Stimulated activated naive CD8-positive, alpha-beta T cell treated with anti-CD3 and anti-CD28 coated beads, Interleukin-15, amount 100 ng/mL, for 72 hours (primary cell): ENCODE measurements around the gene LCP1.

ENCODE experiments used
- ATAC-seq: fragments of 150-1000 bp; cut with Tn5 transposase; 2 replicates; pipeline ENCODE4 v1.10.0; 2021; ENCODE audit warnings: mild to moderate bottlenecking, moderate library complexity
- DNase-seq, 2 donors: peaks; one replicate each; pipeline ENCODE4 v3.0.0; 2021 to 2022
- H3K27ac Mint-ChIP-seq, 2 donors: one replicate each; pipeline ENCODE4 v1.8.0; 2022; ENCODE audit warnings: mild to moderate bottlenecking in 2 of 2, mixed read lengths in 2 of 2, moderate library complexity in 2 of 2
- H3K27me3 Mint-ChIP-seq: one replicate; pipeline ENCODE4 v1.8.0; 2022; ENCODE audit warnings: mixed read lengths
- H3K4me1 Mint-ChIP-seq: one replicate; pipeline ENCODE4 v1.8.0; 2022; ENCODE audit warnings: mild to moderate bottlenecking, mixed read lengths
- H3K4me3 Mint-ChIP-seq, 2 donors: one replicate each; pipeline ENCODE4 v1.8.0; 2022; ENCODE audit warnings: mild to moderate bottlenecking in 2 of 2, mixed read lengths in 2 of 2, moderate library complexity in 1 of 2
- H3K9me3 Mint-ChIP-seq, 2 donors: one replicate each; pipeline ENCODE4 v1.8.0; 2022; ENCODE audit warnings: mixed read lengths in 2 of 2

Gene LCP1

GRCh38 chr13:46114613-46115012 lies 67.4 kb downstream of the LCP1 start:
- Mint-ChIP-seq H3K27me3 (peaks cover 19% of the 10 kb centered on the region), H3K27ac (no peak overlapping the region), H3K4me3 (no peak overlapping the region), H3K9me3 (no peaks in the 10 kb centered on the region), H3K4me1 (peaks cover 3% of the 10 kb centered on the region)
- DNase-seq (no peak), ATAC-seq (no peak)

DNA sequence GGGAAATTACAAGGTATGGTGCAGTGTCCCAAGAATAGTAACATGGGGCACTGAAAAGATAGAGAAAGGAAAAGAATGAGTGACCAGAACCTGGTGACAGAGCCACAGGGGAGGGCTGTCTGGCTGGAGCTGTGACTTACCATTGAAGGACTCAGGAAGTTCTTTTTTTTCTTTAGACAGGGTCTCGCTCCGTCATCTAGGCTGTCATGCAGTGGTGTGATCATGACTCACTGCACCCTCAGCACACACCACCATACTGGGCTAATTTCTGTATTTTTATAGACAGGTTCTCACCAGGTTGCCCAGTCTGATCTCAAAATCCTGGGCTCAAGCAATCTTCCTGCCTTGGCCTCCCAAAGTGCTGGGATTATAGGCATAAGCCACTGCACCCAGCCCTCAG lies 68.4 kb downstream of the LCP1 start:
- Mint-ChIP-seq H3K4me3 (no peak overlapping the region), H3K4me1 (no peaks in the 10 kb centered on the region), H3K27me3 (peaks cover 25% of the 10 kb centered on the region), H3K27ac (no peak overlapping the region), H3K9me3 (no peaks in the 10 kb centered on the region)
- DNase-seq (no peak), ATAC-seq (no peak)

- Mint-ChIP-seq H3K9me3 (no peaks in the 10 kb centered on the region), H3K27ac (no peak overlapping the region), H3K27me3 (peaks cover 33% of the 10 kb centered on the region), H3K4me3 (no peak overlapping the region), H3K4me1 (peaks cover 11% of the 10 kb centered on the region)
- no peak for ATAC-seq
- DNase-seq: no peak
Measured at GRCh38 chr13:46111151-46111550, 70.8 kb downstream of the LCP1 start.

- no peak for ATAC-seq
- no peak for DNase-seq
- H3K27ac Mint-ChIP-seq: peak overlapping the region in 1 of 2 donors; percentile 20
- peaks cover 33% of the 10 kb centered on the region for H3K27me3 Mint-ChIP-seq
- no peak overlapping the region for H3K4me3 Mint-ChIP-seq
- H3K9me3 Mint-ChIP-seq: no peaks in the 10 kb centered on the region
- H3K4me1 Mint-ChIP-seq: peaks cover 11% of the 10 kb centered on the region
Measured at GRCh38 chr13:46109451-46109850, 72.5 kb downstream of the LCP1 start.

DNA sequence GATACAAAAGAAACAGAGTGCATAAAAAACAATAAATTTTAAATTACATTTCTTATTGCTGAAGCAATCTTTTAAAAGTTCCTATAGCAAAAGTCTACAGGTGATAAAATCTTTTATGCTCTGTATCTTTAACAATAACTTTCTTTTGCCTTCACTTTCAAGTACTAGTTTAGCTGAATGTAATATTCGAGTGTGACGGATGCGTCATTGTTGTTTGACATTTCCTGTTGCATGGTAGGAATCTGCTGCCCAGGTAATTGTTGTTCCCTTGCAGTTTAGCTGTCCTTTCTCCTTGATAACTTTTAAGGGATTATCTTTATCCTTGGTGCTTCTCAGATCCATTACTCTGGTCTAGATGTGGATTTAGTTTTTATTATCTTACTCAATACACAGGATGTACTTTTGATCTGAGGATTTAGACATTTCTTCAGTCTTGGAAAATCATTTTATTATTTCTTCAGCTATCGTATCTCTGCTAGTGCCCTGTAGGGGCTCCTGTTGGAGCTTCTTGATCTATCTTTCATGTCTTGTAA lies 75.1 kb downstream of the LCP1 start:
- peak overlapping the region; percentile 23 to 33 for H3K4me3 Mint-ChIP-seq
- peaks cover 11% of the 10 kb centered on the region for H3K4me1 Mint-ChIP-seq
- ATAC-seq (no peak), DNase-seq (no peak)
- H3K27ac Mint-ChIP-seq: peak overlapping the region in 1 of 2 donors; percentile 36
- peaks cover 22% of the 10 kb centered on the region for H3K27me3 Mint-ChIP-seq
- no peaks in the 10 kb centered on the region for H3K9me3 Mint-ChIP-seq

- no peak within 1 kb of the TSS for H3K4me3 Mint-ChIP-seq
- peaks cover 11% of the 10 kb centered on the region for H3K4me1 Mint-ChIP-seq
- no peak for ATAC-seq
- DNase-seq: no peak
- H3K9me3 Mint-ChIP-seq: no peaks in the 10 kb centered on the region
- H3K27me3 Mint-ChIP-seq: peaks cover 16% of the 10 kb centered on the region
- H3K27ac Mint-ChIP-seq: no peak within 1 kb of the TSS
Measured at GRCh38 chr13:46104868-46105267, 77.1 kb downstream of the LCP1 start, which contains the start of gene CPB2. CPB2 (minus strand) TSS chr13:46105033; CDS start chr13:46105009, 24 bp downstream.

DNA sequence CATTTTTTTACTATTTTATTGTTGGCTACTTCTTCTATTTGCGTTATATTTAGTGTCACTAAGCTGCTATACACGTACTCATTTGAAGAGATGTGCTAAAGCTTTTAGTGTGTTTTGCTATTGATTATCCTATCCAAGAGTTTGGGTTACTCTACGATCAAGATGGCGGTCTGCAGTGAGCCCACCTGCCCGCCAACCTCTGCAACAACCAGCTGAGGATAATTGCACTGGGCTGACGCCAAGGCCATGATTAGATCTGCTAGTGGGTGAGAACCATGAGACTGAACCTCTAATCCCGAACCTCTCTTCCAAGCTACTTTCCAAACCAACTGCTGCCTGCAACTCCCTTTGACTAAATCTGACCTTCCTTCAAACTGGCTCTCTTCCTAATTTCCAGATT lies 78.9 kb downstream of the LCP1 start:
- no peak overlapping the region for H3K27ac Mint-ChIP-seq
- no peak for DNase-seq
- no peak overlapping the region for H3K4me3 Mint-ChIP-seq
- H3K4me1 Mint-ChIP-seq: peaks cover 11% of the 10 kb centered on the region
- H3K9me3 Mint-ChIP-seq: no peaks in the 10 kb centered on the region
- no peak for ATAC-seq
- H3K27me3 Mint-ChIP-seq: peaks cover 7% of the 10 kb centered on the region

DNA sequence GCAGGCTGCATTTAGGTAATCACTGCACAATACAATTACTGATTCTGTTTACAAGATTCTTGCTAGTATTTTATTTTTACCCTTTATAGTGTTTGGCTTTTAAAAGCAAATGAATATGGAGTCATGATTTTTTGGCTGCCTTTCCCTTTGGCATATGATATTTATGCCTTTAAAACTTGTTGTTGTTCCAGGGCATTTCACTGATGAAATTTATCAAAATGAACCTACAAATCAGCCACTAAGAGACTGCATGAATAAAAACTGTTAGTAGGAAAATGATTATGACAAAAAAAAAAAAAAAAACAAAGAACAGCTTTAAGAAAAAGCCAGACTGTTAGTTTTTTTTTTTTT lies 79.7 kb downstream of the LCP1 start:
- DNase-seq (no peak), ATAC-seq (no peak)
- H3K9me3 Mint-ChIP-seq: no peaks in the 10 kb centered on the region
- no peak overlapping the region for H3K27ac Mint-ChIP-seq
- no peaks in the 10 kb centered on the region for H3K27me3 Mint-ChIP-seq
- no peak overlapping the region for H3K4me3 Mint-ChIP-seq
- peaks cover 4% of the 10 kb centered on the region for H3K4me1 Mint-ChIP-seq

DNA sequence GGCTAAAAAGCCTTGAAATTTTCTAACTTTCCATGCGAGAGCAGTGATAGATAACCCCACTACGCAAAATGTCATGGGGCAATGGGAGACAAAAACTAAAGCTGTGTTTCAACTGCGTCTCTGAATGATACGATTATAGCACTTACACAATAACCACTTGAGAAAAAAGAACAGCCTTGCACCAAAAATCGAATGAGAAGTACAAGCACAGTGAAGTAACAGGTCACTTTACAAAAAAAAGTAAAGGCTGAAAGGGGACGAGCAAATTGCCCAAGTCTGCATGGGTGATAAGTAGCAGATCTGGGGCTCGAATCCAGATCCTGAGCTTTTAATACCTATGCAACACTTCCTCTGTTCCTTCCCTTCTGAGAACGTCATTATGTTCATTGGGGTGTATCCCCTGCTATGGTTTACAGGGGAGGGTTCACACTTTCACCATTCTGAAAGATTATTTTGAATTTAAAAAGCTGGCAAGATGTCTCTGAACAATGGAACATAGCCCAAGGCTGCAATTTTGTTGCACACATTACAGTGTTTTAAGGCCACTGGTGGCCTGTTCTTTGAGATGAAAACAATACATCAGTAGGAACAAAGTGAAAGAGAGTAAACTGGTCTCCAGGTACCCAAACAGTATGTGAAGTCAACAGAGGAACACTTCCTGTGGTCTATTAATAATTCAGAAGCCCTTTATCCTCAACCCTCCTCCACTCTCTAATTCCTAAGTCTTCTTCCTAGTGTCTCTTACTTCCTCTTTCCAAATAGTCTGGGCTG lies 80.3 kb downstream of the LCP1 start:
- Mint-ChIP-seq H3K9me3 (no peaks in the 10 kb centered on the region), H3K4me3 (no peak overlapping the region), H3K27me3 (no peaks in the 10 kb centered on the region), H3K27ac (no peak overlapping the region), H3K4me1 (no peaks in the 10 kb centered on the region)
- no peak for DNase-seq
- no peak for ATAC-seq

DNA sequence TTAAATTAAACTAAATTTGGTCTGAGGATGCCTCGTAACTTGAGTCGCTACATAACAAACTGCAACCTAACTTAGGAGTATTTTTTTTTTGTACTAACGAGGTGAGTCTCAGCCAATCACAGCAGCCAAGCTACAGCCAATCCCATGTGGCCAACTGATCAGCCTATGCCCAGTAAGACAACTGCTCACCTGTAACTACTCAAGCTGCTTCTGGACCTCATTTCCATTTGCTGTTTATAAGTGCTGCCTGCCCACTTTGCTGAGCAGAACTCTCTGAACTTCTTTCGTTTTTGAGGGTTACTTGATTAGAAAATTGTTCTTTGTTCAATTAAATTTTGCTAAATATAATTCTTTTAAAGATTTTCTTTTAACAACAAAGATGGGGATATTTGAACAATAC lies 81.0 kb downstream of the LCP1 start:
- Mint-ChIP-seq H3K4me1 (no peaks in the 10 kb centered on the region), H3K4me3 (no peak overlapping the region), H3K27ac (no peak overlapping the region), H3K9me3 (no peaks in the 10 kb centered on the region), H3K27me3 (no peaks in the 10 kb centered on the region)
- no peak for ATAC-seq
- DNase-seq: no peak

DNA sequence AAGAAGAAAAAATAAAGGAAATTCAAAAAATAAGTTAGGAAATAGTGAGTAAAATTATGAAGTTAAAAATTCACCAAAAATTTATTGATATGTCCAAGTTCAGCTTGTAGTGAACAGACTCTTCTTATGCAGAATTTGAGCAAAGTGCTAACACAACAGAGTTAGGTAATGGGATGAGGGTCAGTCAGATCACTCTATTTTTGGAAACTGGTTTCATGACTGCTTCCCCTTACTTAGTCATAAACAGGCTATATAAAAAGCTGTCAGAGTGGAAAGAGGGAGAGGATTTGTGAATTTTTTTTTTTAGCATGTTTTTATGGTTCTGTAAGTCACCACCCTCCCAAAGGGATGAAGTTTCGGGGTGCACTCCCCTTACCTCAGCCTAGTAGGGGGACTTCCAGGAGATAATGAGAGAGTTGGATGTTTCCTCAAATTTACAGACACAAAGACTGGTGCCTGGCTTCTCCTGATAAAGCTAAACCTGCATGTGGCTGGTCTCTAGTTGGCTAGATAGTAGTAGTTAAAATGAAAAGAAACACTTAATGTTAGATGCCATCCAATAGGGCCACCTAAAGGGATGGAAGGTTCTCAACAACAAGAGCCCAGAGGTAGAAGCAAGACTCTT lies 81.7 kb downstream of the LCP1 start:
- no peaks in the 10 kb centered on the region for H3K9me3 Mint-ChIP-seq
- DNase-seq (no peak), ATAC-seq (no peak)
- H3K27me3 Mint-ChIP-seq: no peaks in the 10 kb centered on the region
- no peak overlapping the region for H3K4me3 Mint-ChIP-seq
- H3K27ac Mint-ChIP-seq: no peak overlapping the region
- H3K4me1 Mint-ChIP-seq: no peaks in the 10 kb centered on the region

GRCh38 chr13:46097663-46098062 lies 84.3 kb downstream of the LCP1 start:
- H3K4me3 Mint-ChIP-seq: no peak overlapping the region
- no peaks in the 10 kb centered on the region for H3K27me3 Mint-ChIP-seq
- no peaks in the 10 kb centered on the region for H3K4me1 Mint-ChIP-seq
- no peak for DNase-seq
- no peak for ATAC-seq
- no peak overlapping the region for H3K27ac Mint-ChIP-seq
- no peaks in the 10 kb centered on the region for H3K9me3 Mint-ChIP-seq

DNA sequence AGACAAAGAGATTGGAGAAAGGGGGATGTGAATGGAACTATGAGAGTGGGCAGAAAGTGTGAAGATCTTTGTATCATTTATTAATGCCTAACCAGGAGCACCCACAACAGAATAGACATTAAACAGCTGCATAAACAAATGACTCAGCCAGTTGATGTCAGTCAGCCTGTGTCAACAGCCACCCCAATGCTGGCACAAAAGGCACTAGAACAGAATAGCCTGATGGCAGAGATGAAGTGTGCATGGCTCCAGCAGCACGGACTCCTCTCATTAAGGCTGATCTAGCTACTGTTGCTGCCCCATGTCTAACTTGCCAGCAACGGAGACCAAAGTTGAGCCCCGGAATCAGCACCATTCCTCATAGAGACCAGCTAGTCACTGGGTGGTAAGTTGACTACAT lies 85.0 kb downstream of the LCP1 start:
- H3K4me3 Mint-ChIP-seq: no peak overlapping the region
- H3K9me3 Mint-ChIP-seq: no peaks in the 10 kb centered on the region
- DNase-seq: no peak
- ATAC-seq: no peak
- no peaks in the 10 kb centered on the region for H3K4me1 Mint-ChIP-seq
- peak overlapping the region in 1 of 2 donors; percentile 11 for H3K27ac Mint-ChIP-seq
- no peaks in the 10 kb centered on the region for H3K27me3 Mint-ChIP-seq

DNA sequence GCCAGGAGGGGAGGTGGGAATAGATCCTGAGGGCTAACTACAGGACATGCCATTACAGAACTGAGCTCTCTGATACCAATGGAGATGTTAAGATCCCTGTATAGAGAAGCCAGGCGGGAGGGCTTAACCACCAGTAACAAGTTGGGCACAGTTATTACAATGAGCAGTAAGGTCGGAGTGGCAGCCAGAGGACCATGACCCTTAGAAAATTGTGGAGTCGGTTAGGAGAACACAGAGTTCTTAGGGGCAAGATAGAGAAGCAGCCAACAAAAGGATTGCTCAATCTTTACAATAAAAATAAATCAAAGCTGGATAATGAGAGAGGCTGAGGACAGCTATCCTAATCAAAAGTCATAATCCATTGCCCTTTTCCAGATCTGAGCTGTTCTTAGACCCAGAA lies 87.5 kb downstream of the LCP1 start:
- Mint-ChIP-seq H3K4me3 (no peak overlapping the region), H3K4me1 (no peaks in the 10 kb centered on the region), H3K9me3 (no peaks in the 10 kb centered on the region), H3K27me3 (no peaks in the 10 kb centered on the region), H3K27ac (no peak overlapping the region)
- DNase-seq: no peak
- no peak for ATAC-seq

- Mint-ChIP-seq H3K27ac (no peak overlapping the region), H3K4me3 (no peak overlapping the region), H3K9me3 (no peaks in the 10 kb centered on the region), H3K27me3 (no peaks in the 10 kb centered on the region), H3K4me1 (no peaks in the 10 kb centered on the region)
- ATAC-seq (no peak), DNase-seq (no peak)
Measured at GRCh38 chr13:46088821-46089562, 93.0 kb downstream of the LCP1 start.

GRCh38 chr13:46087481-46087880 lies 94.5 kb downstream of the LCP1 start:
- Mint-ChIP-seq H3K27me3 (no peaks in the 10 kb centered on the region), H3K4me3 (no peak overlapping the region), H3K27ac (no peak overlapping the region), H3K4me1 (no peaks in the 10 kb centered on the region), H3K9me3 (no peaks in the 10 kb centered on the region)
- DNase-seq: no peak
- ATAC-seq: no peak
